T47D (cell line): ENCODE measurements around the gene ABCA1.

Source experiments
- DNase-seq, 2 experiments: peaks; one replicate each; pipeline versions ENCODE4 v3.0.0 to v3.0.0-alpha.2; 2011 to 2012; ENCODE audit warnings: low read depth in 1 of 2, low spot score in 1 of 2
- JUND ChIP-seq: IDR thresholded peaks from 2 replicates; pipeline ENCODE4 v1.6.1; 2012; ENCODE audit warnings: low read depth
- in situ Hi-C: cut with HindIII; loops from 2 replicates; pipeline ENCODE4 v1.10.0; 2016; ENCODE audit warnings: low sequenced_read_pairs, low pct_unique_long_range_greater_than_20kb

The ABCA1 gene

DNA sequence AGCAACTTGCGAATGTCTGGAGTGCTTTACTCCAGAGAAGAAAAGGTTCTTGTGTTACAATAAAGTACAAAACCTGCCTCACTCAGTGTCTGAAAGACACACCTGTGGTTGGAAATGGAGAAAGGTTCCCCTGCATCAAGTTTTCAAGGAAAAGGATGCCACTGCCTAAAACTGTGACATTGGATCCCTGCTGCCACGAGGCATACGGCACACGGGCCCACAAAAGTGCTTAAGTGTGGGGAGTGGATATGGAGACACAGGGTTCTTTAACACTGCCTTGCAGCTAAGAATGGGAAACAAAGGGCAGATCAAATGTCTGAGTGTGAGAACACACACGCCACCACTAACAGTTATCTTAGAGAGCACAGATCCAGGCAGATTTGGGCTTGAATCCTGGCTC is 89.0 kb downstream of the ABCA1 start:
- no peak for TF ChIP-seq JUND
- DNase-seq = no peak
- in situ Hi-C loops = no loop called here

DNA sequence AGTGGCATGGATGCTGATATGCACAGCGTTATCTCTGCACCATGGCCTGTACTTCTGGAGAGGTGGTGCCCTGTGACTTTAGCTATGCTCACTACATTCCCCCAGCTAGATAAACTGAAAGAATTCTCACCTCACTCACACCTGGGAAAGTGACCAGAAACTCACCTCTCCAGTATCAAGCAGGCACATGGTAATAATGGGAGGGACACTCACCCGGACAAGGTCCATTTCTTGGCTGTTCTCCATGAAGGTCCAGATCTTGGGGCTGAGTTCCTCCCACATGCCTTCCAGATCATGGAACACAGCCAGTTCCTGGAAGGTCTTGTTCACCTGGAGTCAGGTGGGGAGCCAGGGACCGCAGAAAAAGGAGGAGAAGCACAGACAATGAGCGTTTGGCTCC is 91.2 kb downstream of the ABCA1 start:
- in situ Hi-C loops = no loop called here
- no peak for DNase-seq
- TF ChIP-seq JUND = no peak

- no peak for DNase-seq
- TF ChIP-seq JUND = no peak
- in situ Hi-C loops = no loop called here
Measured at GRCh38 chr9:104836235-104836634, 91.7 kb downstream of the ABCA1 start.

GRCh38 chr9:104835161-104835560 is 92.8 kb downstream of the ABCA1 start:
- no peak for TF ChIP-seq JUND
- in situ Hi-C loops = no loop called here
- no peak for DNase-seq

- TF ChIP-seq JUND = no peak
- in situ Hi-C loops = no loop called here
- no peak for DNase-seq
Measured at GRCh38 chr9:104833696-104834095, 94.3 kb downstream of the ABCA1 start.

- no peak for DNase-seq
- in situ Hi-C loops = no loop called here
- no peak for TF ChIP-seq JUND
Measured at GRCh38 chr9:104831681-104832080, 96.3 kb downstream of the ABCA1 start.

DNA sequence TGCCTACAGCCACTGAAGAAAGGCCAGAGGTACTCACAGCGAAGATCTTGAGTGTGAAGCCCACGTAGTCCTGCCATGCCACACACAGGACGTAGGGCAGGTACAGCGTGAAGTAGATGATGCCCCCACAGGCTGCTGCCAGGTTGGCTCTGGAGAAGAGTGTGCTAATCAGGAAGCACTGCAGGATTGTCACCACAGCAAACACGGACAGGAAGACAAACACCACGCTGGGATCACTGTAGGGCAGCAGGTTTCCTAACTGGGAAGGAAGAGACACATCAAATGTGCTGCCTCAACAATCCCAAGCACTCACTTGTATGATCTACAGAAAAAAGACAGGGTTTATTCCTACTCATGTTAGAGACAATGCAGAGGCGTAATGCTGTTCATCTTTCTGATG is 101.0 kb downstream of the ABCA1 start:
- in situ Hi-C loops = no loop called here
- DNase-seq = peak in 1 of 2 experiments; percentile 13
- no peak for TF ChIP-seq JUND

DNA sequence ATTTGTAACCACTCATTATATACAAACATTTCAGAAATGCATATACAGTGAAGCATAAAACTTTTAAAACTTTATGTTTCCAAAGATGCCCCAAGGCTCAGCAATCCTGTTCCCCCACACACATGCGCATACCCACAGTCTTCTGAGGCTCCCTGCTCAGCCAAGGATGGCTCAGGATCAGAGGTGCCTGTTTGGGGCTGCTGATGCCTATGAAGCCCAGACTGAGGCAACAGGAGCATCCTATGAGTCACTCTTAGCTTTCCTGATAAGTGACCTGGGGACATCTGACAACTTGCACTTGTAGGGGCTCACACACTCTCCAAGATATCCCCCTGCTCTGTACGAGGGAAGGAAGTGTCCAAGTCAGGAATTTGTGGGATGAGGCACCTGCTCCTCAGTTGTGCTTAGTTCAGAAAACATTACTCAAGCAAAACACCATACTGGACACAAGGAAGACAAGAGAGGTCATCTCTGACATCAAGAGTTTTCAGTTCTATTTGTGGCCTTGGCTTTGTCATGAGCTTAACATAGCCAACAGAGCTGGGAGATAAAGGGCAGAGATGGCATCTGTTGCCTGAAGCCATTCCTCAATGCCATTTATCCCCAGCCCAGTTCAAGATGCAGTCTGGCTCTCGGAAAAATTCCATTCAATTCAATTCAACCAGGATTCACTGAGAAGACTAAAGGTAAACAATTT is 101.7 kb downstream of the ABCA1 start:
- in situ Hi-C loops = no loop called here
- no peak for DNase-seq
- no peak for TF ChIP-seq JUND

- in situ Hi-C loops = no loop called here
- TF ChIP-seq JUND = no peak
- no peak for DNase-seq
Measured at GRCh38 chr9:104820336-104820735, 107.6 kb downstream of the ABCA1 start.

GRCh38 chr9:104819033-104819432 is 108.9 kb downstream of the ABCA1 start:
- no peak for TF ChIP-seq JUND
- in situ Hi-C loops = no loop called here

DNA sequence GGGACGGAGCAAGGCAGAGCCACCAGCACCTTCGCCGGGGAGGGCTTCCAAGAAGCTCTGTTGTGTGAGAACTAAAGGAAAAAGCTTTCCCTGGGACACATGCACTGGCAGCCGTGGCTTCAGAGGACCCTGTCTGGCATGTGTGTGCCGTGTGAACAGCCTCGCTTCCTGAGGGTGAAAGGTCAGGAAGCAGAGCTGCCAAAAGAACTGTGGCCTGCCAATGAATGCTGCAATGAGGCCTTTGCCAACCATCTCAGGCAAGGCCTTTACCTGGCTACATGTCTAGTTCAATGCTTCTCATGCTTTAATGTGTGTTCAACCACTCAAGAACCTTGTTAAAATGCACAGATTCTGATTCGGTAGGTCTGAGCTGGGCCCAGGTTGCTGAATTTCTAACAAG is 110.5 kb downstream of the ABCA1 start:
- DNase-seq = no peak
- TF ChIP-seq JUND = no peak
- in situ Hi-C loops = no loop called here

More at GRCh38 chr9:104819033-104819432, 108.9 kb downstream of the ABCA1 start:
- DNase-seq = no peak

DNA sequence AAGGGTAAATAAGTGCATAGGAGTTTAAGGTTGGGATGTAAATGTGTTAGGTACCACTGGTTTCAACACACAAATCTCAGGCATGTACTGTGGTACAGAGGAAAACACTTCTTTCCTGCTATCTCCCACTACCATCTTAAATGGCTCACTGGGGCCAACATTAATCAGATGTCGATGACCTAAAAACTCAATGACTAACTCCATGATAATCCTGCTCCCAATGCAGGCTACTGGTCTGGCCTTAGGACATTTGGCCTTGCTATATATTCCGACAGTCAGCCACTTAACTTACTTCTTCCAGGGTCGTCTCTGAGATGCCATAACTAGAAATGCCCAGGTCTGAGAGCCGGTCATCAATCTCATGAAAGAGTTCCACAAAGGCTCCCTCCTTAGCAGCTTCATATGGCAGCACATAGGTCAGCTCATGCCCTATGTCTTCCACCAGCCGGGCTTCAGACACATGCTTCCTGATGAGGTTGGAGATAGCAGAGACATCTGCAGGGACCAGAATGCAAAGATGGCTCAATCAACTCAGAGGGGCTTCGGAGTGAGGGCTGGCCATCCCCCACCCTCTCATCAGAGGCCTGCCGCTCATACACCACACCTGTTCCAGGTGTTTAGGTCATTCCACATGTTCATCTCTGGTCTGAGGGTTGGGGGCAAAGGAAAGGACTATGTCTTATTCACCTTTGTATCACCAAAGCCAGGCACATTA is 111.9 kb downstream of the ABCA1 start:
- no peak for TF ChIP-seq JUND
- in situ Hi-C loops = no loop called here
- DNase-seq = no peak
